K562 (cell line): ENCODE measurements around the gene CCDC152. TPM values are rescaled to one million over a fixed set of nuclear protein-coding genes. Genes with fewer than 3 reads are reported as not detected.
A peak's percentile ranks its signal among the peaks of the same experiment; 100 is the strongest.

ENCODE experiments used
- BACH1 ChIP-seq: fragments of 200-800 bp; sonication (Bioruptor generic); IDR thresholded peaks from 2 replicates; pipeline ENCODE4 v1.6.1; 2016; ENCODE audit warnings: missing genetic modification characterization, missing compliant biosample characterization
- CHD2 ChIP-seq: IDR thresholded peaks from 2 replicates; pipeline ENCODE4 v1.6.1; 2011; ENCODE audit warnings: low read depth, low read length
- DACH1 ChIP-seq: fragments of 450-650 bp; IDR thresholded peaks from 2 replicates; pipeline ENCODE4 v1.6.1; 2018; ENCODE audit not compliant: partially characterized antibody
- GTF2F1 ChIP-seq: IDR thresholded peaks from 2 replicates; pipeline ENCODE4 v1.6.1; 2011; ENCODE audit warnings: low read depth, low read length, improper control_type of control experiment
- HDAC8 ChIP-seq: fragments of 450-650 bp; IDR thresholded peaks from 2 replicates; pipeline ENCODE4 v1.6.1; 2016; ENCODE audit warnings: mild to moderate bottlenecking, missing genetic modification characterization, moderate library complexity, missing compliant biosample characterization
- IRF2 ChIP-seq: sonication (generic); formaldehyde crosslinking; IDR thresholded peaks from 2 replicates; pipeline ENCODE4 v1.8.1; 2022; ENCODE audit warnings: mild to moderate bottlenecking, missing genetic modification reagents
- JUND ChIP-seq, 2 experiments: IDR thresholded peaks; 2 replicates in 1 of 2; 3 replicates in 1 of 2; pipeline ENCODE4 v1.6.1; 2011; ENCODE audit warnings: borderline replicate concordance in 2 of 2, low read depth in 2 of 2, low read length in 2 of 2, improper control_type of control experiment in 1 of 2, missing biosample characterization in 1 of 2, missing genetic modification characterization in 1 of 2, missing genetic modification reagents in 1 of 2
- MAFG ChIP-seq: fragments of 450-650 bp; conservative IDR thresholded peaks from 2 replicates; pipeline ENCODE4 v1.6.1; 2016; ENCODE audit warnings: missing genetic modification characterization, missing compliant biosample characterization
- MAFK ChIP-seq: IDR thresholded peaks from 2 replicates; pipeline ENCODE4 v1.6.1; 2011; ENCODE audit warnings: low read length, improper control_type of control experiment
- MCM7 ChIP-seq, 2 experiments: fragments of 450-650 bp; IDR thresholded peaks; 2 replicates each; pipeline ENCODE4 v1.6.1; 2016 to 2018
- MECOM ChIP-seq: fragments of 250-450 bp; sonication (Bioruptor Pico); IDR thresholded peaks from 2 replicates; pipeline ENCODE4 v1.8.0; 2022; ENCODE audit warnings: inconsistent platforms
- MEIS2 ChIP-seq: fragments of 450-650 bp; IDR thresholded peaks from 2 replicates; pipeline ENCODE4 v1.6.1; 2014; ENCODE audit warnings: mild to moderate bottlenecking; ENCODE audit not compliant: partially characterized antibody
- NFE2 ChIP-seq: IDR thresholded peaks from 2 replicates; pipeline ENCODE4 v1.6.1; 2014; ENCODE audit warnings: antibody characterized with exemption, low read depth
- PHF8 ChIP-seq: fragments of 200-600 bp; sonication (generic); IDR thresholded peaks from 2 replicates; pipeline ENCODE4 v1.6.1; 2012; ENCODE audit warnings: mixed run types, mild to moderate bottlenecking, inconsistent platforms, low read length, moderate library complexity, borderline replicate concordance
- PURB ChIP-seq: sonication (generic); formaldehyde crosslinking; IDR thresholded peaks from 2 replicates; pipeline ENCODE4 v1.9.0; 2021; ENCODE audit warnings: low read depth, mild to moderate bottlenecking, missing genetic modification reagents
- SMAD2 ChIP-seq: fragments of 150-350 bp; IDR thresholded peaks from 2 replicates; pipeline ENCODE4 v1.6.1; 2014; ENCODE audit warnings: low read depth, mild to moderate bottlenecking, low read length
- STAT5B ChIP-seq: fragments of 250-450 bp; sonication (Bioruptor Pico); IDR thresholded peaks from 2 replicates; pipeline ENCODE4 v1.8.0; 2021; ENCODE audit warnings: mild to moderate bottlenecking, inconsistent platforms
- TEAD1 ChIP-seq, 2 experiments: fragments of 450-650 bp in 1 of 2; sonication (generic) in 1 of 2; formaldehyde crosslinking; IDR thresholded peaks; 2 replicates each; pipeline versions ENCODE4 v1.4.0 to v1.8.0; 2020 to 2022; ENCODE audit warnings: mild to moderate bottlenecking in 2 of 2, missing genetic modification reagents in 1 of 2
- ZNF3 ChIP-seq: fragments of 250-450 bp; sonication (Bioruptor Pico); IDR thresholded peaks from 2 replicates; pipeline ENCODE4 v1.5.0; 2021; ENCODE audit warnings: mild to moderate bottlenecking, moderate library complexity
- ZNF41 ChIP-seq: fragments of 250-450 bp; sonication (Bioruptor Pico); conservative IDR thresholded peaks from 2 replicates; pipeline ENCODE4 v1.4.0; 2020; ENCODE audit warnings: mild to moderate bottlenecking
- ZNF707 ChIP-seq: fragments of 250-450 bp; sonication (Bioruptor Pico); conservative IDR thresholded peaks from 2 replicates; pipeline ENCODE4 v1.8.0; 2022; ENCODE audit warnings: inconsistent platforms, mild to moderate bottlenecking, moderate library complexity
- ZNF77 ChIP-seq: fragments of 250-450 bp; sonication (Bioruptor Pico); IDR thresholded peaks from 2 replicates; pipeline ENCODE4 v1.5.0; 2020
- ZSCAN32 ChIP-seq: fragments of 450-650 bp; formaldehyde crosslinking; IDR thresholded peaks from 2 replicates; pipeline ENCODE4 v1.4.0; 2020; ENCODE audit warnings: mild to moderate bottlenecking, moderate library complexity
- polyA plus RNA-seq, 8 experiments: library from polyadenylated mRNA; depleted of rRNA in 4 of 8; stranded (reverse) in 5 of 8; unstranded in 3 of 8; fragments of >200 nt; fragmentation: Nextera tagmentation in 2 of 8; fragmentation: Illumina TruSeq in 1 of 8; extraction: Ambion mirVana in 2 of 8; extraction: Trizol in 1 of 8; gene quantifications; 2 replicates each; pipeline versions ENCODE4 v1.2.1 to v1.2.3, GENCODE V29; 2011 to 2014; ENCODE audit warnings: inconsistent platforms in 1 of 8, missing spikeins in 1 of 8
- total RNA-seq, 7 experiments: library from RNA; depleted of rRNA in 6 of 7; stranded (reverse); fragments of >200 nt in 6 of 7; fragmentation: Illumina TruSeq in 2 of 7; extraction: Trizol in 2 of 7; gene quantifications; 2 replicates each; pipeline versions ENCODE4 v1.2.1 to v1.2.3, GENCODE V29; 2011 to 2021; ENCODE audit warnings: low replicate concordance in 1 of 7
- TF ChIP-seq, protein P1 (sequence below): sonication (generic); formaldehyde crosslinking; IDR thresholded peaks from 2 replicates; pipeline ENCODE4 v1.8.1; 2023; ENCODE audit warnings: mild to moderate bottlenecking, missing genetic modification reagents
- TF ChIP-seq, protein P2 (sequence below): IDR thresholded peaks from 3 replicates; pipeline ENCODE4 v1.6.1; 2011; ENCODE audit warnings: borderline replicate concordance, mild to moderate bottlenecking; ENCODE audit not compliant: insufficient read length, insufficient read depth
- TF ChIP-seq, protein P3 (sequence below): fragments of 250-450 bp; sonication (Bioruptor Pico); IDR thresholded peaks from 2 replicates; pipeline ENCODE4 v1.4.0; 2020; ENCODE audit warnings: borderline replicate concordance
- TF ChIP-seq, protein P4 (sequence below): fragments of 450-650 bp; formaldehyde crosslinking; IDR thresholded peaks from 2 replicates; pipeline ENCODE4 v1.4.0; 2022; ENCODE audit warnings: missing genetic modification characterization

Gene CCDC152
- total and polyA plus RNA-seq, 9 of the 15 experiments (the other 6 are each of a cell fraction or from before 2014, with no cell fraction given): 2.5 to 11.6 (median 5.1) TPM

DNA sequence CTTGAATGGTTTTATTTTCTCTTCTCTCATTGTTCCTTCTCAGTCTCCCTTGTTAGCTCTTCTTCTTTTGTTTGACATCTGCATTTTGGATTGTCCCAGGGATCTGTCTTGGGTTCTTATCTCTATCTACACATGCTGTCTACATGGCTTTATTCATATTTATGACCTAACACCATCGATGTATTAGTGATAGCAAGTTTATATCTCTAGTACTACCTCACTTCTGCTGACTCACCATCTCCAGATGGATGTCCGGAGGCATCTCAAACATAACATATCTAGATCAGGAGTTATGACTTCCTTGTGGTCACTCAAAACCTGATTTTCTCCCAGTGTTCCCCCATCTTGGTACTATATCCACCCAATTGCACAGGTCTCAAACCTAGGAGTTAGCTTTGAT lies 74.3 kb downstream of the CCDC152 start (continued):
- TF ChIP-seq ZNF77 (CRISPR knock-in tag): no peak
- no peak for TF ChIP-seq GTF2F1
- no peak for TF ChIP-seq MECOM
- no peak for TF ChIP-seq PHF8
- no peak for TF ChIP-seq SMAD2
- 0 out of 2 replicates have a peak, but pooled peaks have one; percentile 58 for TF ChIP-seq JUND (IDR thresholded peaks at IDR 0.05; ENCODE audit: borderline replicate concordance, low read depth, low read length)
- TF ChIP-seq JUND (tag; IDR thresholded peaks at IDR 0.05; ENCODE audit: borderline replicate concordance, low read depth, low read length): peak; percentile 64; the same call in 2 of the 3 replicates
- TF ChIP-seq, protein P1, sequence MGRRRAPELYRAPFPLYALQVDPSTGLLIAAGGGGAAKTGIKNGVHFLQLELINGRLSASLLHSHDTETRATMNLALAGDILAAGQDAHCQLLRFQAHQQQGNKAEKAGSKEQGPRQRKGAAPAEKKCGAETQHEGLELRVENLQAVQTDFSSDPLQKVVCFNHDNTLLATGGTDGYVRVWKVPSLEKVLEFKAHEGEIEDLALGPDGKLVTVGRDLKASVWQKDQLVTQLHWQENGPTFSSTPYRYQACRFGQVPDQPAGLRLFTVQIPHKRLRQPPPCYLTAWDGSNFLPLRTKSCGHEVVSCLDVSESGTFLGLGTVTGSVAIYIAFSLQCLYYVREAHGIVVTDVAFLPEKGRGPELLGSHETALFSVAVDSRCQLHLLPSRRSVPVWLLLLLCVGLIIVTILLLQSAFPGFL (CRISPR knock-in tag): no peak
- peak; percentile 80 for TF ChIP-seq MEIS2
- 0 out of 4 replicates have a peak, but pooled peaks of 1 of the 2 experiments have one; percentile 16 for TF ChIP-seq TEAD1 (CRISPR knock-in tag; IDR thresholded peaks at IDR 0.05)
- TF ChIP-seq, protein P2, sequence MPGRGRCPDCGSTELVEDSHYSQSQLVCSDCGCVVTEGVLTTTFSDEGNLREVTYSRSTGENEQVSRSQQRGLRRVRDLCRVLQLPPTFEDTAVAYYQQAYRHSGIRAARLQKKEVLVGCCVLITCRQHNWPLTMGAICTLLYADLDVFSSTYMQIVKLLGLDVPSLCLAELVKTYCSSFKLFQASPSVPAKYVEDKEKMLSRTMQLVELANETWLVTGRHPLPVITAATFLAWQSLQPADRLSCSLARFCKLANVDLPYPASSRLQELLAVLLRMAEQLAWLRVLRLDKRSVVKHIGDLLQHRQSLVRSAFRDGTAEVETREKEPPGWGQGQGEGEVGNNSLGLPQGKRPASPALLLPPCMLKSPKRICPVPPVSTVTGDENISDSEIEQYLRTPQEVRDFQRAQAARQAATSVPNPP: no peak
- no peak for TF ChIP-seq STAT5B (CRISPR knock-in tag)
- TF ChIP-seq MCM7 (IDR thresholded peaks at IDR 0.05): no peak
- TF ChIP-seq, protein P3, sequence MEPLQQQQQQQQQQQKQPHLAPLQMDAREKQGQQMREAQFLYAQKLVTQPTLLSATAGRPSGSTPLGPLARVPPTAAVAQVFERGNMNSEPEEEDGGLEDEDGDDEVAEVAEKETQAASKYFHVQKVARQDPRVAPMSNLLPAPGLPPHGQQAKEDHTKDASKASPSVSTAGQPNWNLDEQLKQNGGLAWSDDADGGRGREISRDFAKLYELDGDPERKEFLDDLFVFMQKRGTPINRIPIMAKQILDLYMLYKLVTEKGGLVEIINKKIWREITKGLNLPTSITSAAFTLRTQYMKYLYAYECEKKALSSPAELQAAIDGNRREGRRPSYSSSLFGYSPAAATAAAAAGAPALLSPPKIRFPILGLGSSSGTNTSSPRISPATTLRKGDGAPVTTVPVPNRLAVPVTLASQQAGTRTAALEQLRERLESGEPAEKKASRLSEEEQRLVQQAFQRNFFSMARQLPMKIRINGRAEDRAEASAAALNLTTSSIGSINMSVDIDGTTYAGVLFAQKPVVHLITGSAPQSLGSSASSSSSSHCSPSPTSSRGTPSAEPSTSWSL: no peak
- TF ChIP-seq CHD2: no peak
- TF ChIP-seq MAFG (tag): peak; percentile 92
- TF ChIP-seq, protein P4, sequence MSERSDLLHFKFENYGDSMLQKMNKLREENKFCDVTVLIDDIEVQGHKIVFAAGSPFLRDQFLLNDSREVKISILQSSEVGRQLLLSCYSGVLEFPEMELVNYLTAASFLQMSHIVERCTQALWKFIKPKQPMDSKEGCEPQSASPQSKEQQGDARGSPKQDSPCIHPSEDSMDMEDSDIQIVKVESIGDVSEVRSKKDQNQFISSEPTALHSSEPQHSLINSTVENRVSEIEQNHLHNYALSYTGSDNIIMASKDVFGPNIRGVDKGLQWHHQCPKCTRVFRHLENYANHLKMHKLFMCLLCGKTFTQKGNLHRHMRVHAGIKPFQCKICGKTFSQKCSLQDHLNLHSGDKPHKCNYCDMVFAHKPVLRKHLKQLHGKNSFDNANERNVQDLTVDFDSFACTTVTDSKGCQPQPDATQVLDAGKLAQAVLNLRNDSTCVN (CRISPR knock-in tag): no peak
- peak; percentile 80 for TF ChIP-seq NFE2
- TF ChIP-seq BACH1 (tag): 0 out of 2 replicates have a peak, but pooled peaks have one; percentile 58
- no peak for TF ChIP-seq ZSCAN32
- TF ChIP-seq PURB: no peak
- TF ChIP-seq MAFK: peak; percentile 57
- no peak for TF ChIP-seq ZNF41 (CRISPR knock-in tag)
- no peak for TF ChIP-seq HDAC8 (tag)
- TF ChIP-seq ZNF707 (CRISPR knock-in tag): no peak
- TF ChIP-seq IRF2 (CRISPR knock-in tag): no peak
- TF ChIP-seq ZNF3 (CRISPR knock-in tag): no peak
- peak; percentile 53 for TF ChIP-seq DACH1
